GM12878 (cell line): Measurements from ENCODE around the gene MTFP1. TPM values are rescaled to one million over a fixed set of nuclear protein-coding genes. Genes with fewer than 3 reads are reported as not detected.

ENCODE experiments used
- ATAC-seq: fragments of 200-7000 bp; cut with Tn5 transposase; 3 replicates; pipeline ENCODE4 v1.9.1; 2020; ENCODE audit warnings: mild to moderate bottlenecking, moderate library complexity
- BruUV-seq: library from RNA; stranded (reverse); fragments of 400-500 nt; replicated peaks from 2 replicates; lab custom pipeline; 2021; lab: Mats Ljungman, UMichigan
- CTCF ChIA-PET: fragments of 300-600 bp; sonication (Branson Sonifier 250); formaldehyde crosslinking; extraction: SDS; loops from one replicate; lab custom pipeline; 2021; ENCODE audit warnings: inconsistent platforms; lab: Yijun Ruan, JAX
- POLR2A ChIA-PET: fragments of 350-600 bp; formaldehyde crosslinking; extraction: SDS; loops from one replicate; lab custom pipeline; 2021; ENCODE audit warnings: inconsistent platforms; lab: Charles Lee
- RAD21 ChIA-PET: fragments of 300-600 bp; sonication (Branson Sonifier 250); formaldehyde crosslinking; loops from one replicate; lab custom pipeline; 2023; ENCODE audit warnings: antibody characterized with exemption; ENCODE audit not compliant: unreplicated experiment; lab: Charles Lee
- SMC1A ChIA-PET: fragments of 300-600 bp; sonication (Branson Sonifier 250); formaldehyde crosslinking; loops from one replicate; lab custom pipeline; 2023; ENCODE audit not compliant: unreplicated experiment, uncharacterized antibody; lab: Charles Lee
- DNase-seq: peaks from one replicate; pipeline ENCODE4 v3.0.0-alpha.2; 2011; ENCODE audit warnings: low read depth, low spot score
- FAIRE-seq: peaks from 3 replicates; lab custom pipeline; 2011; peaks lifted over from hg19 to GRCh38; lab: Jason Lieb, UNC
- H2AFZ ChIP-seq: 2 replicates; pipeline ENCODE4 v1.6.0; 2011; ENCODE audit warnings: low read depth, low read length, control low read depth; ENCODE audit not compliant: control insufficient read depth
- H3K27ac ChIP-seq: 2 replicates; pipeline ENCODE4 v1.5.1; 2011; ENCODE audit warnings: control low read depth; ENCODE audit not compliant: control insufficient read depth, insufficient read depth
- H3K27me3 ChIP-seq, 2 experiments: replicated peaks in 1 of 2; 2 replicates each; pipeline versions ENCODE4 v1.6.0 to v1.6.1; 2011; ENCODE audit warnings: low read length in 1 of 2; ENCODE audit not compliant: control insufficient read depth in 2 of 2, insufficient read depth in 2 of 2
- H3K36me3 ChIP-seq, 2 experiments: 2 replicates each; pipeline ENCODE4 v1.5.1; 2011; ENCODE audit warnings: low read length in 1 of 2; ENCODE audit not compliant: control insufficient read depth in 2 of 2, insufficient read depth in 2 of 2
- H3K4me1 ChIP-seq: 2 replicates; pipeline ENCODE4 v1.6.1; 2011; ENCODE audit warnings: mild to moderate bottlenecking, low read length, moderate library complexity, mixed read lengths; ENCODE audit not compliant: control insufficient read depth, insufficient read depth
- H3K4me2 ChIP-seq: 2 replicates; pipeline ENCODE4 v1.6.0; 2011; ENCODE audit warnings: control low read depth; ENCODE audit not compliant: control insufficient read depth, insufficient read depth
- H3K4me3 ChIP-seq: fragments of 200-600 bp; sonication (generic); 2 replicates; pipeline ENCODE4 v1.5.1; 2016
- H3K79me2 ChIP-seq: 2 replicates; pipeline ENCODE4 v1.6.0; 2011; ENCODE audit warnings: low read length; ENCODE audit not compliant: control insufficient read depth, insufficient read depth
- H3K9ac ChIP-seq: 2 replicates; pipeline ENCODE4 v1.8.0; 2011; ENCODE audit warnings: low read length, control low read depth, mixed read lengths; ENCODE audit not compliant: control insufficient read depth, insufficient read depth
- H3K9me3 ChIP-seq: replicated peaks from 3 replicates; pipeline ENCODE4 v1.5.1; 2011; ENCODE audit warnings: mild to moderate bottlenecking, low read length; ENCODE audit not compliant: control insufficient read depth, insufficient read depth
- H4K20me1 ChIP-seq: 2 replicates; pipeline ENCODE4 v1.6.0; 2011; ENCODE audit not compliant: control insufficient read depth, insufficient read depth
- ATF3 ChIP-seq: IDR thresholded peaks from 2 replicates; pipeline ENCODE4 v1.6.1; 2011; ENCODE audit warnings: low read depth, mild to moderate bottlenecking, low read length, moderate library complexity, borderline replicate concordance; ENCODE audit errors: extremely low read depth
- BCLAF1 ChIP-seq: fragments of 450-650 bp; IDR thresholded peaks from 2 replicates; pipeline ENCODE4 v1.6.1; 2017; ENCODE audit warnings: antibody characterized with exemption, mild to moderate bottlenecking, moderate library complexity
- BMI1 ChIP-seq: fragments of 450-650 bp; IDR thresholded peaks from 2 replicates; pipeline ENCODE4 v1.6.1; 2016; ENCODE audit warnings: mild to moderate bottlenecking, moderate library complexity, borderline replicate concordance
- CHD2 ChIP-seq: IDR thresholded peaks from 2 replicates; pipeline ENCODE4 v1.6.1; 2011; ENCODE audit warnings: low read depth, low read length, improper control_type of control experiment, borderline replicate concordance
- E2F8 ChIP-seq: fragments of 450-650 bp; IDR thresholded peaks from 2 replicates; pipeline ENCODE4 v1.6.1; 2018; ENCODE audit warnings: mild to moderate bottlenecking, low read depth, moderate library complexity; ENCODE audit not compliant: partially characterized antibody
- POLR2A ChIP-seq: IDR thresholded peaks from 2 replicates; pipeline ENCODE4 v1.6.1; 2011; ENCODE audit warnings: low read depth, mild to moderate bottlenecking, low read length
- RBBP5 ChIP-seq: fragments of 200-600 bp; sonication (generic); conservative IDR thresholded peaks from 2 replicates; pipeline ENCODE4 v1.6.1; 2016
- YY1 ChIP-seq: IDR thresholded peaks from 2 replicates; pipeline ENCODE4 v1.6.1; 2011; ENCODE audit warnings: low read depth, mild to moderate bottlenecking, low read length
- WGBS: methylation state at CpG from one replicate; pipeline ENCODE4 v1.1.6; 2016; ENCODE audit warnings: low lambda C conversion rate; ENCODE audit not compliant: insufficient replicate concordance, insufficient coverage; ENCODE audit errors: missing lambda C conversion rate; 5-methylcytosine and 5-hydroxymethylcytosine counted together
- in situ Hi-C: fragments of 300-500 bp; cut with MboI; formaldehyde crosslinking; loops from 9 replicates; pipeline ENCODE4 v1.14.3; 2018; ENCODE audit warnings: mixed read lengths
- intact Hi-C: fragments of 100-400 bp; cut with micrococcal nuclease; formaldehyde crosslinking; loops from one replicate; pipeline ENCODE4 v1.14.2; 2022; ENCODE audit not compliant: unreplicated experiment
- polyA plus RNA-seq, 11 experiments: library from polyadenylated mRNA; depleted of rRNA in 4 of 11; unstranded in 6 of 11; stranded (reverse) in 5 of 11; fragments of >200 nt; fragmentation: Nextera tagmentation in 4 of 11; fragmentation: Illumina TruSeq in 1 of 11; extraction: Ambion mirVana in 4 of 11; extraction: Trizol in 1 of 11; gene quantifications; 1 replicate in 1 of 11; 2 replicates in 10 of 11; pipeline versions ENCODE4 v1.2.1 to v1.2.3, GENCODE V29; 2011 to 2016; ENCODE audit warnings: inconsistent platforms in 2 of 11, missing spikeins in 2 of 11, low read depth in 1 of 11
- total RNA-seq, 4 experiments: library from RNA; depleted of rRNA in 3 of 4; stranded (reverse); fragments of >200 nt in 3 of 4; fragmentation: Illumina TruSeq in 1 of 4; extraction: Trizol in 1 of 4; gene quantifications; 2 replicates each; pipeline versions ENCODE4 v1.2.1 to v1.2.3, GENCODE V29; 2013 to 2021

MTFP1 gene
- total and polyA plus RNA-seq, 10 of the 15 experiments (the other 5 are each of a cell fraction or from before 2014, with no cell fraction given): 20.5 to 133 (median 59.8) TPM

- ChIA-PET RAD21 (interaction anchor here (0.6 to 11.5 kb wide), 2 partner anchors 26 to 150 kb away, joined by 3 to 137 read pairs; partner anchors contain the start of gene MTFP1), CTCF (interaction anchor here (1.2 to 10.5 kb wide), 4 partner anchors 10 to 110 kb away, joined by 5 to 172 read pairs (median 8); partner anchors contain the start of genes CASTOR1 and MTFP1), SMC1A (interaction anchor here (0.8 to 0.9 kb wide), 2 partner anchors 25 to 27 kb away, joined by 3 to 5 read pairs; no protein-coding TSS in a partner anchor), POLR2A (interaction anchor here (1.2 to 3.6 kb wide), 3 partner anchors 15 to 26 kb away, joined by 3 to 24 read pairs (median 11); no protein-coding TSS in a partner anchor)
- in situ Hi-C loops (no loop called here), intact Hi-C loops (no loop called here)
- Histone ChIP-seq H3K27me3 (peaks cover 4 to 9% of the 10 kb centered on the region in 2 experiments), H3K36me3 (no peaks in the 10 kb centered on the region), H3K9ac (no peak overlapping the region), H4K20me1 (no peaks in the 10 kb centered on the region), H3K79me2 (no peaks in the 10 kb centered on the region), H3K27ac (no peak overlapping the region), H3K4me3 (no peak overlapping the region), H3K4me1 (peaks cover 13% of the 10 kb centered on the region), H3K9me3 (no peaks in the 10 kb centered on the region), H2AFZ (no peak overlapping the region), H3K4me2 (no peak overlapping the region)
- ATAC-seq (no peak), FAIRE-seq (no peak), DNase-seq (no peak)
- TSS peak; percentile 17 for BruUV-seq
- 24% methylated on average over 11 of the region's 11 CpGs for WGBS
- TF ChIP-seq POLR2A (peak; percentile 11; the same call in 1 of the 2 replicates), BMI1 (no peak), RBBP5 (no peak), CHD2 (no peak), E2F8 (no peak), ATF3 (no peak), YY1 (no peak), BCLAF1 (no peak)
These were observed 27.6 kb upstream of the MTFP1 start for GRCh38 chr22:30397656-30398635.
